ENCODE measurements around the gene ACAA1. TPM values are rescaled to one million over a fixed set of nuclear protein-coding genes. Genes with fewer than 3 reads are reported as not detected.

ACAA1 gene
- total RNA-seq, 1 experiment from 2014 or later: 17.7 TPM

GRCh38 chr3:38119821-38120692 lies 16.9 kb downstream of the ACAA1 start:
- no peak for DNase-seq (ENCODE audit: low spot score)

- no peak for DNase-seq (ENCODE audit: low spot score)
These were observed 17.7 kb downstream of the ACAA1 start for GRCh38 chr3:38119248-38119544.

GRCh38 chr3:38118421-38119247 lies 18.3 kb downstream of the ACAA1 start:
- DNase-seq (ENCODE audit: low spot score): no peak

- DNase-seq (ENCODE audit: low spot score): peak; percentile 32
These were observed 19.0 kb downstream of the ACAA1 start for GRCh38 chr3:38117748-38118420.

- DNase-seq (ENCODE audit: low spot score): peak; percentile 24
These were observed 19.7 kb downstream of the ACAA1 start for GRCh38 chr3:38117163-38117716.

GRCh38 chr3:38116471-38117162 lies 20.3 kb downstream of the ACAA1 start:
- no peak for DNase-seq (ENCODE audit: low spot score)

GRCh38 chr3:38115645-38116427 lies 21.1 kb downstream of the ACAA1 start:
- DNase-seq (ENCODE audit: low spot score): no peak

GRCh38 chr3:38114875-38115644 lies 21.9 kb downstream of the ACAA1 start:
- DNase-seq (ENCODE audit: low spot score): no peak

GRCh38 chr3:38114052-38114874 lies 22.7 kb downstream of the ACAA1 start:
- DNase-seq (ENCODE audit: low spot score): no peak

- DNase-seq (ENCODE audit: low spot score): no peak
These were observed 24.6 kb downstream of the ACAA1 start for GRCh38 chr3:38112378-38112761.

- DNase-seq (ENCODE audit: low spot score): no peak
These were observed 25.1 kb downstream of the ACAA1 start for GRCh38 chr3:38111696-38112377.

GRCh38 chr3:38111201-38111600 lies 25.7 kb downstream of the ACAA1 start:
- DNase-seq (ENCODE audit: low spot score): no peak

GRCh38 chr3:38110314-38111050 lies 26.4 kb downstream of the ACAA1 start:
- no peak for DNase-seq (ENCODE audit: low spot score)

GRCh38 chr3:38109580-38110313 lies 27.2 kb downstream of the ACAA1 start:
- no peak for DNase-seq (ENCODE audit: low spot score)

- no peak for DNase-seq (ENCODE audit: low spot score)
These were observed 28.0 kb downstream of the ACAA1 start for GRCh38 chr3:38108649-38109579.

Data from A172 (cell line).